ENCODE measurements around the gene PTCD1. TPM values are rescaled to one million over a fixed set of nuclear protein-coding genes. Genes with fewer than 3 reads are reported as not detected.
"Not testable (repeated sequence)": the region's sequence is repeated elsewhere in the genome, so short reads cannot be mapped to it uniquely, and the experiment has no call there.

Gene PTCD1
- polyA plus RNA-seq, 1 donor (not counting 4 experiments of a cell fraction or from before 2014, with no cell fraction given): 2.8 TPM

DNA sequence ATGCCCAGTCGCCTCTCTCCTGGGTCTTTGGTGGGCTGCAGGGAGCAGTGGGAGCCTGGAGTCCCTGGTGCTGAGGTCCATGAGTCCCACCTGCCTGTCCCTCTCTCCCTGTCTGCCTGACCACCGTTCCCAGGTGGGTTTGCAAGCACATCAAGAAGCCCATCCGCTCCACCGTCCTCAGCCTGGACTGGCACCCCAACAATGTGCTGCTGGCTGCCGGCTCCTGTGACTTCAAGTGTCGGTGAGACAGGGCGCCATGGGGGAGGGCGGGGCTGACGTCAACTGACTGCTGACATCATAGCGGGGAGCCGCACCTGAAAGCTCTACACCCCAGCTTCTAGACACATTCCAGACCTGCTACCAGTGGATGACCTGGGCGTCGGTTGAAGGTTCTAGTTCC lies 48.8 kb downstream of the PTCD1 start:
- peaks cover 6% of the 10 kb centered on the region for H3K79me2 ChIP-seq (ENCODE audit: control insufficient read depth, insufficient read depth, low read length)
- dilution Hi-C loops (cut with MboI; ENCODE audit: extremely low pct_ligation_motif_present, low sequenced_read_pairs): no loop called here
- no peak overlapping the region for H3K4me3 ChIP-seq (ENCODE audit: control insufficient read depth in 2 of 3, extremely low read depth in 1 of 3, insufficient read depth in 2 of 3, low read depth in 1 of 3, low read length in 3 of 3)
- H3K9me1 ChIP-seq (ENCODE audit: control insufficient read depth, extremely low read depth, insufficient read depth, low read length): no peaks in the 10 kb centered on the region
- DNase-seq (ENCODE audit: low read depth, low spot score) (no peak), FAIRE-seq (no peak)
- TF ChIP-seq, protein P1, sequence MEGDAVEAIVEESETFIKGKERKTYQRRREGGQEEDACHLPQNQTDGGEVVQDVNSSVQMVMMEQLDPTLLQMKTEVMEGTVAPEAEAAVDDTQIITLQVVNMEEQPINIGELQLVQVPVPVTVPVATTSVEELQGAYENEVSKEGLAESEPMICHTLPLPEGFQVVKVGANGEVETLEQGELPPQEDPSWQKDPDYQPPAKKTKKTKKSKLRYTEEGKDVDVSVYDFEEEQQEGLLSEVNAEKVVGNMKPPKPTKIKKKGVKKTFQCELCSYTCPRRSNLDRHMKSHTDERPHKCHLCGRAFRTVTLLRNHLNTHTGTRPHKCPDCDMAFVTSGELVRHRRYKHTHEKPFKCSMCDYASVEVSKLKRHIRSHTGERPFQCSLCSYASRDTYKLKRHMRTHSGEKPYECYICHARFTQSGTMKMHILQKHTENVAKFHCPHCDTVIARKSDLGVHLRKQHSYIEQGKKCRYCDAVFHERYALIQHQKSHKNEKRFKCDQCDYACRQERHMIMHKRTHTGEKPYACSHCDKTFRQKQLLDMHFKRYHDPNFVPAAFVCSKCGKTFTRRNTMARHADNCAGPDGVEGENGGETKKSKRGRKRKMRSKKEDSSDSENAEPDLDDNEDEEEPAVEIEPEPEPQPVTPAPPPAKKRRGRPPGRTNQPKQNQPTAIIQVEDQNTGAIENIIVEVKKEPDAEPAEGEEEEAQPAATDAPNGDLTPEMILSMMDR (optimal IDR thresholded peaks at IDR 0.05 in 1 of 3, IDR thresholded peaks at IDR 0.05 in 1 of 3, conservative IDR thresholded peaks at IDR 0.05 in 1 of 3; ENCODE audit: extremely low read depth in 1 of 3, insufficient read depth in 2 of 3, low read length in 3 of 3): no peak
- no peak for TF ChIP-seq EZH2 (IDR thresholded peaks at IDR 0.05; ENCODE audit: low read length)
- no peaks in the 10 kb centered on the region for H3K9me3 ChIP-seq (ENCODE audit: control insufficient read depth, low read depth, low read length)
- H2AFZ ChIP-seq (ENCODE audit: control insufficient read depth, low read length): no peak overlapping the region
- peaks cover 27% of the 10 kb centered on the region for H4K20me1 ChIP-seq (ENCODE audit: control insufficient read depth, extremely low read depth, insufficient read depth, low read length)
- no peak overlapping the region for H3K9ac ChIP-seq (ENCODE audit: control insufficient read depth, extremely low read depth, insufficient read depth, low read length)
- no peaks in the 10 kb centered on the region for H3K27me3 ChIP-seq (ENCODE audit: control insufficient read depth, extremely low read depth, insufficient read depth, low read length)
- peaks cover 37 to 56% of the 10 kb centered on the region in 2 experiments for H3K36me3 ChIP-seq (ENCODE audit: control insufficient read depth in 2 of 2, extremely low read depth in 1 of 2, insufficient read depth in 2 of 2, low read length in 2 of 2)
- peaks cover 8% of the 10 kb centered on the region for H3K4me1 ChIP-seq (ENCODE audit: control insufficient read depth, extremely low read depth, insufficient read depth, low read length)
- H3K4me2 ChIP-seq (ENCODE audit: control insufficient read depth, extremely low read depth, insufficient read depth, low read depth, low read length): no peak overlapping the region
- no peak overlapping the region for H3K27ac ChIP-seq (ENCODE audit: control insufficient read depth, insufficient read depth, low read length)

DNA sequence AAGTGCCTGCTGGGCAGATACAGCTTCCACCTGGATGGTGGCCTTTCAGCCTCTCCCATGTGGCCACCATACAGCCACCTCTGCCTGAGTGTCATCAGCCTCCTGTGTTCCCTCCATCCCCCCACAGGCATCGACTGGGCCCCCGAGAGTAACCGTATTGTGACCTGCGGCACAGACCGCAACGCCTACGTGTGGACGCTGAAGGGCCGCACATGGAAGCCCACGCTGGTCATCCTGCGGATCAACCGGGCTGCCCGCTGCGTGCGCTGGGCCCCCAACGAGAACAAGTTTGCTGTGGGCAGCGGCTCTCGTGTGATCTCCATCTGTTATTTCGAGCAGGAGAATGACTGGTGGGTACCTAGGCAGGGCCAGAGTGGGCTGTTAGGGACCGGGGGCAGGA lies 50.7 kb downstream of the PTCD1 start:
- Histone ChIP-seq H4K20me1 (ENCODE audit: control insufficient read depth, extremely low read depth, insufficient read depth, low read length) (peaks cover 19% of the 10 kb centered on the region), H3K27ac (ENCODE audit: control insufficient read depth, insufficient read depth, low read length) (no peak overlapping the region), H3K36me3 (ENCODE audit: control insufficient read depth in 2 of 2, extremely low read depth in 1 of 2, insufficient read depth in 2 of 2, low read length in 2 of 2) (peaks cover 36 to 49% of the 10 kb centered on the region in 2 experiments), H3K4me1 (ENCODE audit: control insufficient read depth, extremely low read depth, insufficient read depth, low read length) (peaks cover 6% of the 10 kb centered on the region), H3K9me1 (ENCODE audit: control insufficient read depth, extremely low read depth, insufficient read depth, low read length) (no peaks in the 10 kb centered on the region), H3K4me3 (ENCODE audit: control insufficient read depth in 2 of 3, extremely low read depth in 1 of 3, insufficient read depth in 2 of 3, low read depth in 1 of 3, low read length in 3 of 3) (no peak overlapping the region), H3K9ac (ENCODE audit: control insufficient read depth, extremely low read depth, insufficient read depth, low read length) (no peak overlapping the region), H2AFZ (ENCODE audit: control insufficient read depth, low read length) (no peak overlapping the region), H3K4me2 (ENCODE audit: control insufficient read depth, extremely low read depth, insufficient read depth, low read depth, low read length) (no peak overlapping the region), H3K79me2 (ENCODE audit: control insufficient read depth, insufficient read depth, low read length) (peaks cover 19% of the 10 kb centered on the region), H3K27me3 (ENCODE audit: control insufficient read depth, extremely low read depth, insufficient read depth, low read length) (no peaks in the 10 kb centered on the region), H3K9me3 (ENCODE audit: control insufficient read depth, low read depth, low read length) (no peaks in the 10 kb centered on the region)
- DNase-seq (ENCODE audit: low read depth, low spot score) (no peak), FAIRE-seq (no peak)
- TF ChIP-seq, protein P1 (optimal IDR thresholded peaks at IDR 0.05 in 1 of 3, IDR thresholded peaks at IDR 0.05 in 1 of 3, conservative IDR thresholded peaks at IDR 0.05 in 1 of 3; ENCODE audit: extremely low read depth in 1 of 3, insufficient read depth in 2 of 3, low read length in 3 of 3): no peak
- no peak for TF ChIP-seq EZH2 (IDR thresholded peaks at IDR 0.05; ENCODE audit: low read length)
- dilution Hi-C loops (cut with MboI; ENCODE audit: extremely low pct_ligation_motif_present, low sequenced_read_pairs): no loop called here

DNA sequence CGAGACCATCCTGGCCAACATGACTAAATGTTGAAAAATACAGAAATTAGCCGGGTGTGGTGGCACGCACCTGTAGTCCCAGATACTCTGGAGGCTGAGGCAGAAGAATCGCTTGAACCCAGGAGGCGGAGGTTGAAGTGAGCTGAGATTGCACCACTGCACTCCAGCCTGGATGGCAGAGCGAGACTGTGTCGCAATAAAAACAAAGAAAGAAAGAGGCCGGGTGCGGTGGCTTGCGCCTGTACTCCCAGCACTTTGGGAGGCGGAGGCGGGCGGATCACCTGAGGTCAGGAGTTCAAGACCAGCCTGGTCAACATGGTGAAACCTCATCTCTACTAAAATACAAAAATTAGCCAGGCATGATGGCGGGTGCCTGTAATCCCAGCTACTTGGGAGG lies 51.4 kb downstream of the PTCD1 start:
- H2AFZ ChIP-seq (ENCODE audit: control insufficient read depth, low read length); H3K9ac ChIP-seq (ENCODE audit: control insufficient read depth, extremely low read depth, insufficient read depth, low read length); dilution Hi-C loops (cut with MboI; ENCODE audit: extremely low pct_ligation_motif_present, low sequenced_read_pairs): not testable (repeated sequence)

More for the DNA sequence above, 51.4 kb downstream of the PTCD1 start:
- not testable (repeated sequence) for H3K4me1 ChIP-seq (ENCODE audit: control insufficient read depth, extremely low read depth, insufficient read depth, low read length); H3K9me3 ChIP-seq (ENCODE audit: control insufficient read depth, low read depth, low read length); FAIRE-seq; H3K27me3 ChIP-seq (ENCODE audit: control insufficient read depth, extremely low read depth, insufficient read depth, low read length); H3K4me3 ChIP-seq (ENCODE audit: control insufficient read depth in 2 of 3, extremely low read depth in 1 of 3, insufficient read depth in 2 of 3, low read depth in 1 of 3, low read length in 3 of 3); H3K27ac ChIP-seq (ENCODE audit: control insufficient read depth, insufficient read depth, low read length); DNase-seq (ENCODE audit: low read depth, low spot score); H3K4me2 ChIP-seq (ENCODE audit: control insufficient read depth, extremely low read depth, insufficient read depth, low read depth, low read length); H3K9me1 ChIP-seq (ENCODE audit: control insufficient read depth, extremely low read depth, insufficient read depth, low read length)
- peaks cover 18% of the 10 kb centered on the region for H4K20me1 ChIP-seq (ENCODE audit: control insufficient read depth, extremely low read depth, insufficient read depth, low read length)
- H3K79me2 ChIP-seq (ENCODE audit: control insufficient read depth, insufficient read depth, low read length): peaks cover 24% of the 10 kb centered on the region
- peaks cover 36 to 47% of the 10 kb centered on the region in 2 experiments for H3K36me3 ChIP-seq (ENCODE audit: control insufficient read depth in 2 of 2, extremely low read depth in 1 of 2, insufficient read depth in 2 of 2, low read length in 2 of 2)
